Raji (cell line): ENCODE data around the gene MIA3.

Experiments used
- POLR2A ChIP-seq: IDR thresholded peaks from 2 replicates; pipeline ENCODE4 v1.6.1; 2011; ENCODE audit warnings: low read depth, low read length, control low read depth; ENCODE audit not compliant: insufficient read depth

Gene MIA3

GRCh38 chr1:222618001-222618879 lies at the start of gene MIA3:
Gene MIA3, plus strand, starts transcription at chr1:222618097. Its CDS starts 14 bp downstream, at chr1:222618111.
- TF ChIP-seq POLR2A = peak; percentile 62

DNA sequence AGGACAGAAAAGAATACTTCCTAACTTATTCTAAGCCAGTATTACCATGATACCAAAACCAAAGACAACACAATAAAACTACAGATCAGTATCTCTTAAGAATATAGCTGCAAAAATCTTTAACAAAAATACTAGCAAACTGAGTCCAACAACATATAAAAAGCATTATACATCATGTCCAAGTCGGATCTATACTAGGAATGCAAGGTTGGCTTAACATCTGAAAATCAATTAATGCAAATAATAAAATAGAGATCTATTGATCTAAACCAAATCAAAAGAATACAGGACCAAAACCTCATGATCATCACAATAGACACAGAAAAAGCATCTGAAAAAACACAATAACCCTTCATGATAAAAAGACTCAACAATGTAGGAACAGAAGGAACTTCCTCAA lies 47.1 kb upstream of the MIA3 start:
- no peak for TF ChIP-seq POLR2A

DNA sequence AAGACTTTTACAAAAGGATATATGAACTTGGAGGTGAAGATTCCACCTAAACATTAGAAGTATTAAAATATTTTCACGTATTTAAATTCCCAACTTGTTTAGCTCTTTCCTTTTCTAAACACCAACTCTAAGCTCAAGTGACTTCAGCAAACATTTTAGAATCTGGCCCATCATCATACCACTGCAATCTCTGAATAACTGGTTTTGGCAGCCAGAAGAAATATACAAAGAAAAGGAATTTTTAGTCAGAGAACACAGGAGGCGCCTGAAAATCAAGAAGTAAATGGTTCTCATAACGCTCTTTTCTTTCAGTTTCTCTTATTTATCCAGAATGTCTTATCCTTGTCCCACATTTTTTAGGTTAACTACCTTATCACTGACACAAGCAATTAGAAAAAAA lies 38.6 kb upstream of the MIA3 start:
- TF ChIP-seq POLR2A = no peak

DNA sequence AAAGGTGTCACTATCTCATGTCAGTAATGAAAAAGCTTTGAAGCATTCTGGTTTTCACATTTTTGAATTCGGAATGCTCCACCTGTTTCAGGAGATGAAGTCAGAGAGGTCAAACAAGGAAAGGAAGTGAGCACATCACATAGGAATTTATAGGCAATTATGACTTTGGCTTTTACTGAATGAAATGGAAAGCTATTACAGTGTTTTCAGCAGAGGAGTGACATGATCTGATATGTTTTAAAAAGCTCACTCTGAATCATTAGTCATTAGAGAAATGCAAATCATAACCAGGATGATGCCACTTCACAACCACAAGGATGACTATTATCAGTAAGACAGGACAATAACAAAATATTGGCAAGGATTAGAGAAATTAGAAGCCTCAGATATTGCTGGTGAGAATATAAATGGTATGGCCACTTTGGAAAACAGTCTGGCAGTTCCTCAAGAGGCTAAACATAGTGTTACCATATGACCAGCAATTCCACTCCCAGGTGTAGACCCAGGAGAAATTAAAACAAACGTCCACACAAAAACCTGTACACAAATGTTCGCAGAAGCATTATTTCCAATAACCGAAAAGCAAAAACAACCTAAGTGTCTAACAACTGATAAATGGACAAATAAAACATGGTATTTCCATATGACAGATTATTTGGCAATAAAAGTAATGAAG lies 35.7 kb upstream of the MIA3 start:
- no peak for TF ChIP-seq POLR2A

DNA sequence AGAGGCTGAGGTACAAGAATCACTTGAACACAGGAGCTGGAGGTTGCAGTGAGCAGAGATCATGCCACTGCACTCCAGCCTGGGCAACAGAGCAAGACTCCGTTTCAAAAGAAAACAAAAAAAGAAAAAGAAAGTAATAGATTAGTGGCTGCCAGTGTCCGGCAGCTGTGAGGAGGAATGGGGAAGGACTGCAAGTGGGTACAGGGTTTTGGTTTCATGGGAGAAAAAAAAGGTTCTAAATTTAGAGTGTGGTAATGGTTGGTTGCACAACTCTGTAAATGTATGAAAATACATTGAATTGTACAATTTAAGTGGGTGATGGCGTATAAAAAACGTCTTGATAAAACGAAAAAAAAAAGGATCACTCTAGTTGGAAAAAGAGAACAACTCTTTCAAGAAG lies 34.8 kb upstream of the MIA3 start:
- TF ChIP-seq POLR2A = no peak

DNA sequence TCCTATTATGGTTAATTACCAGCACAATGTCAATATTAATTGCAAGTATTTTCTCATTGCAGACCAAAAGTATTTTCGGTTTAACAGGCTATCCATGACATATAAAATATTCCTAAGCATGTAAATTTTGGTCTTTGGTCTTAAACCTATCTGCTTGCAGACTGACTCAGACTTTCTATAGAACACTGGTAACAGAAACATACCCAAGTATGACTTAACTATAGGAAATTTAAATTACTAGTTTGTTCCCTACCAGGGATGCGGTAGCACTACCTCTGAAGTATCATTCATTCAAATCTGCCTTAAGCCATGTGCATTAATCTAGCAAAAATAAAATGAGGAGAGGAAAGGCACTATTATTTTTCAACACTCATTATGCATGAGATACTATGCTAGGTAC lies 31.1 kb upstream of the MIA3 start:
- TF ChIP-seq POLR2A = no peak

DNA sequence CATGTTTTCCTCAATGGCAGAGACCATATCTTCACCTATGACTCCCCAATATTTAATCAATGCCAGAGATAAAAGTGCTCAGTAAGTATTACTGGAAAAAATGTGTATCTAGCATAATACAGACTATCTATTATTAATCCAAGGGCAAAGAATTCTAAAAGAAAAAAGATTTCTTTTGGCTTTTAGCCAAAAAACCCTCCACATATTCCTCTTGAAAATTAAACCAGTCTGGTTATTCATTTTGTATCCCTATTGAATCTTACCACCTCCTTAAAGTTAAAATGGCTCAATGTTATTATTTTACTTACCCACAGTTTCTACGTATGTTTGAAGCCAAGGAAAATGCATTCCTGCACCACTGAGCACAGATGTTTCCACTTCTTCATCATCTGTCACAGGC lies 29.8 kb upstream of the MIA3 start:
- TF ChIP-seq POLR2A = no peak

- peak; percentile 55 for TF ChIP-seq POLR2A
Measured at GRCh38 chr1:222589462-222590302, 28.2 kb upstream of the MIA3 start, which contains the start of gene TAF1A. Gene TAF1A, minus strand, starts transcription at chr1:222589933.

DNA sequence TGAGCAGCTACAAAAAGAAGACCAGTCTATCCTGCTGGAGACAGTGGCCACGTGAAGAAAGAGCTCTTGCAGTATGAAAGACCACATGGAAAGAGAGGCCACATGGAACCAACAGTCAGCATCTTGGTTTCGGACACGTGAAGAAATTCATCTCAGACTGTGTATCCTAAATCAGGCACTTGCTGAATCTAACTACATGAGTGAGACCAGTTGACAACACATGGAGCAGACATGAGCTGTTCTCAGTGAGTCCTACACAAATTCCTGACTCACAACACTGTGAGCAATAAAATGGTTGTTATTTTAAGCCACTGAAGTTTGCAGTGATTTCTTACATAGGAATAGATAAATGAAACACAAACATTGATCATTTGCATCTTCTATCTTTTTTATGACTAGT lies 25.7 kb upstream of the MIA3 start:
- no peak for TF ChIP-seq POLR2A

- no peak for TF ChIP-seq POLR2A
Measured at GRCh38 chr1:222594789-222595188, 23.1 kb upstream of the MIA3 start.

DNA sequence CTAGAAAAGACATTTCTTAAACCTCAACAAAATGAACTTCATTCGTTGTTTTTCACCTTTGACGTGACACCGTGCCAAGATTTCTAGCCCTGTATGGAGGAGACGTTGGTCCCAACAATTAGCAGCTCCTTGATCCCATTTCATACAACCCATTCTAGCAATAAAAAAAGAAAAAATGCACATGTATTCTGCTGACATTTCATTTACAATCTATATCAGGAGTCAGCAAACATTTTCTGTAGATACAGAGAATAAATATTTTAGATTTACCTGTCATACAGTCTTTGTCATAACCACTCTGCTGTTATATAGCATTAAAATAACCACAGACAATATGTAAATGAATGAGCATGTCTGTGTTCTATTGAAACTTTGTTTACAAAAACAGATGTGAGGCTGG lies 21.2 kb upstream of the MIA3 start:
- TF ChIP-seq POLR2A = no peak

- TF ChIP-seq POLR2A = no peak
Measured at GRCh38 chr1:222600281-222600680, 17.6 kb upstream of the MIA3 start.

GRCh38 chr1:222601257-222601656 lies 16.6 kb upstream of the MIA3 start:
- TF ChIP-seq POLR2A = no peak

DNA sequence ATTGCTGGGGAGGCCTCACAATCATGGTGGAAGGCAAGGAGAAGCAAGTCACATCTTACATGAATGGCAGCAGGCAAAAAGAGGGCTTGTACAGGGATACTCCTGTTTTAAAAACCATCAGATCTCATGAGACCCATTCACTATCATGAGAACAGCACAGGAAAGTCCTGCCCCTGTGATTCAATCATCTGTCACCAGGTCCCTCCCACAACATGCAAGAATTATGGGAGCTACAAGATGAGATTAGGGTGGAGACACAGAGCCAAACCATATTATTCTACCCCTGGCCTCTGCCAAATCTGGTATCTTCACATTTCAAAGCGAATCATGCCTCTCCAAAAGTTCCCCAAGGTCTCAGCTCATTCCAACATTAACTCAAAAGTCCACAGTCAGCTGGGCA lies 11.1 kb upstream of the MIA3 start:
- TF ChIP-seq POLR2A = no peak

GRCh38 chr1:222610728-222611127 lies 7.2 kb upstream of the MIA3 start:
- TF ChIP-seq POLR2A = no peak
